WTC11 (cell line): ENCODE results near the gene CUL9. TPM values are rescaled to one million over a fixed set of nuclear protein-coding genes. Genes with fewer than 3 reads are reported as not detected.

Source experiments
- AFF4 ChIP-seq: sonication (generic); formaldehyde crosslinking; IDR thresholded peaks from 2 replicates; pipeline ENCODE4 v1.8.1; 2023; ENCODE audit warnings: mild to moderate bottlenecking, missing genetic modification reagents, borderline replicate concordance
- ATF2 ChIP-seq: sonication (generic); formaldehyde crosslinking; IDR thresholded peaks from 2 replicates; pipeline ENCODE4 v1.8.1; 2022; ENCODE audit warnings: low read depth, missing genetic modification reagents, borderline replicate concordance
- CTCF ChIP-seq: fragments of 200-600 bp; IDR thresholded peaks from 2 replicates; pipeline ENCODE4 v1.8.0; 2022; ENCODE audit warnings: antibody characterized with exemption
- FOXJ3 ChIP-seq: sonication (generic); formaldehyde crosslinking; IDR thresholded peaks from 2 replicates; pipeline ENCODE4 v1.9.0; 2021; ENCODE audit warnings: missing genetic modification reagents, mild to moderate bottlenecking, borderline replicate concordance
- FOXK1 ChIP-seq: sonication (generic); formaldehyde crosslinking; IDR thresholded peaks from 2 replicates; pipeline ENCODE4 v1.8.0; 2022; ENCODE audit warnings: mild to moderate bottlenecking, moderate library complexity, missing genetic modification reagents
- FOXP1 ChIP-seq: sonication (generic); formaldehyde crosslinking; IDR thresholded peaks from 2 replicates; pipeline ENCODE4 v1.8.0; 2022; ENCODE audit warnings: missing genetic modification reagents, mild to moderate bottlenecking, moderate library complexity, borderline replicate concordance
- JAZF1 ChIP-seq: fragments of 250-450 bp; sonication (Bioruptor Pico); IDR thresholded peaks from 2 replicates; pipeline ENCODE4 v1.9.0; 2021; ENCODE audit warnings: moderate library complexity, mild to moderate bottlenecking, inconsistent platforms
- MAX ChIP-seq: sonication (generic); formaldehyde crosslinking; IDR thresholded peaks from 2 replicates; pipeline ENCODE4 v1.8.0; 2022; ENCODE audit warnings: mild to moderate bottlenecking, missing genetic modification reagents
- MXD4 ChIP-seq: fragments of 250-450 bp; sonication (Bioruptor Pico); IDR thresholded peaks from 2 replicates; pipeline ENCODE4 v1.8.0; 2021; ENCODE audit warnings: mild to moderate bottlenecking, moderate library complexity, borderline replicate concordance
- NFE2L1 ChIP-seq: sonication (generic); formaldehyde crosslinking; IDR thresholded peaks from 2 replicates; pipeline ENCODE4 v1.8.1; 2023; ENCODE audit warnings: missing genetic modification reagents
- NR1H2 ChIP-seq: sonication (generic); formaldehyde crosslinking; IDR thresholded peaks from 2 replicates; pipeline ENCODE4 v1.9.0; 2021; ENCODE audit warnings: mild to moderate bottlenecking, moderate library complexity, missing genetic modification reagents
- NR3C1 ChIP-seq: sonication (generic); formaldehyde crosslinking; conservative IDR thresholded peaks from 2 replicates; pipeline ENCODE4 v1.8.1; 2023; ENCODE audit warnings: low read depth, mild to moderate bottlenecking, missing genetic modification reagents
- PRDM15 ChIP-seq: sonication (generic); formaldehyde crosslinking; IDR thresholded peaks from 2 replicates; pipeline ENCODE4 v1.8.0; 2022; ENCODE audit warnings: missing genetic modification reagents
- TEAD1 ChIP-seq: sonication (generic); formaldehyde crosslinking; IDR thresholded peaks from 2 replicates; pipeline ENCODE4 v1.8.0; 2022; ENCODE audit warnings: mild to moderate bottlenecking, missing genetic modification reagents
- ZNF219 ChIP-seq: sonication (generic); formaldehyde crosslinking; IDR thresholded peaks from 2 replicates; pipeline ENCODE4 v1.8.0; 2023; ENCODE audit warnings: missing genetic modification reagents, mild to moderate bottlenecking, borderline replicate concordance
- ZNF263 ChIP-seq: sonication (generic); formaldehyde crosslinking; IDR thresholded peaks from 2 replicates; pipeline ENCODE4 v1.8.1; 2022; ENCODE audit warnings: low read depth, mild to moderate bottlenecking, moderate library complexity, missing genetic modification reagents
- ZNF281 ChIP-seq: sonication (generic); formaldehyde crosslinking; IDR thresholded peaks from 2 replicates; pipeline ENCODE4 v1.8.0; 2023; ENCODE audit warnings: mild to moderate bottlenecking, missing genetic modification reagents
- ZNF423 ChIP-seq: fragments of 250-450 bp; sonication (Bioruptor Pico); IDR thresholded peaks from 2 replicates; pipeline ENCODE4 v2.1.2; 2022; ENCODE audit warnings: mild to moderate bottlenecking, moderate library complexity
- ZNF532 ChIP-seq: fragments of 250-450 bp; sonication (Bioruptor Pico); IDR thresholded peaks from 2 replicates; pipeline ENCODE4 v1.9.0; 2021; ENCODE audit warnings: mild to moderate bottlenecking, borderline replicate concordance
- total RNA-seq: library from RNA; stranded (reverse); gene quantifications from 3 replicates; pipeline ENCODE4 v1.2.3, GENCODE V29; 2021

Gene CUL9
- total RNA-seq, 1 experiment from 2014 or later: 15.2 TPM

GRCh38 chr6:43143235-43144128 is 38.5 kb upstream of the CUL9 start (continued):
- TF ChIP-seq ZNF281 (CRISPR knock-in tag) (no peak), ZNF532 (CRISPR knock-in tag) (no peak), FOXP1 (peak; percentile 55; the same call in 1 of the 2 replicates), MAX (CRISPR knock-in tag) (peak; percentile 73), JAZF1 (CRISPR knock-in tag) (no peak), AFF4 (CRISPR knock-in tag) (no peak), CTCF (peak; percentile 92), TEAD1 (CRISPR knock-in tag) (peak; percentile 87; the same call in 1 of the 2 replicates), ZNF219 (CRISPR knock-in tag) (no peak), ZNF263 (CRISPR knock-in tag) (no peak), FOXJ3 (CRISPR knock-in tag) (no peak), PRDM15 (CRISPR knock-in tag) (peak; percentile 92), NR3C1 (no peak), ATF2 (CRISPR knock-in tag) (no peak), ZNF423 (CRISPR knock-in tag) (no peak), NFE2L1 (no peak), FOXK1 (CRISPR knock-in tag) (0 out of 2 replicates have a peak, but pooled peaks have one; percentile 55), NR1H2 (CRISPR knock-in tag) (no peak), MXD4 (CRISPR knock-in tag) (no peak)
